Measurements from ENCODE around the gene CUL2.
A peak's percentile ranks its signal among the peaks of the same experiment; 100 is the strongest.
"Not testable (repeated sequence)": the region's sequence is repeated elsewhere in the genome, so short reads cannot be mapped to it uniquely, and the experiment has no call there.

CUL2 gene

DNA sequence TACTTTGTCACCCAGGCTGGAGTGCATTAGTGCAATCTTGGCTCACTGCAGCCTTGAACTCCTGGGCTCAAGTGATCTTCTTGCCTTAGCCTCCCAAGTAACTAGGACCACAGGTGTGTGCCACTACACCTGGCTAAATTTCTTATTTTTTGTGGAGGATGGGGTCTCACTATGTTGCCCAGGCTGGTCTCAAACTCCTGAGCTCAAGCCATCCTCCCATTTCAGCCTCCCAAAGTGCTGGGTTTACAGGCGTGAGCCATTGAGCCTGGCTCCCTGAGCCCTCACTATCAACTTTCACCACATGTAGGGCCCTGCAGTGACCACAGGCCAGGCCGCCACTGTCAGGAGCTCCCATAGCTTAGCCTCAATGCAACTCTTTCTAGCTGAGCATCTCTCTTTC lies 110.2 kb downstream of the CUL2 start:
- no peak for DNase-seq (ENCODE audit: low read depth, low spot score)

DNA sequence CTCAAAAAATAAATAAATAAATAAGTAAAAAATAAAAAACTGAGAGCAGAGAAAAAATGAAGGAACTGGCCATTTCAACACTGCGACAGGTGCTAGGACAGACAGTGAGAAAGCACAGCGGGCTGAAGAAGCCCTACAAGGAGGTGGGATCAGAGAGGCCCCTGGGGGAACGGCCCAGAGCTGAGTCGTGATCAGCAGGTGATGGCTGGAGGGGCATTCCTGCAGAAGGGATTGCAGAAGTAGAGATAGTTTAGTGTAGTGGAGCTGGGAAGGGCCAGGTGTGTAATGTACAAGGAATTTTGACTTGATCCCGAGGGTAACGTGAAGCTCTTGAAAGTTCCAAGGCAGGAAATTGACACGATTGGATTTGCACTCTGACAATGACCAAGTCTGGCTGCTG lies 112.1 kb downstream of the CUL2 start:
- peak; percentile 77 for DNase-seq (ENCODE audit: low read depth, low spot score)

DNA sequence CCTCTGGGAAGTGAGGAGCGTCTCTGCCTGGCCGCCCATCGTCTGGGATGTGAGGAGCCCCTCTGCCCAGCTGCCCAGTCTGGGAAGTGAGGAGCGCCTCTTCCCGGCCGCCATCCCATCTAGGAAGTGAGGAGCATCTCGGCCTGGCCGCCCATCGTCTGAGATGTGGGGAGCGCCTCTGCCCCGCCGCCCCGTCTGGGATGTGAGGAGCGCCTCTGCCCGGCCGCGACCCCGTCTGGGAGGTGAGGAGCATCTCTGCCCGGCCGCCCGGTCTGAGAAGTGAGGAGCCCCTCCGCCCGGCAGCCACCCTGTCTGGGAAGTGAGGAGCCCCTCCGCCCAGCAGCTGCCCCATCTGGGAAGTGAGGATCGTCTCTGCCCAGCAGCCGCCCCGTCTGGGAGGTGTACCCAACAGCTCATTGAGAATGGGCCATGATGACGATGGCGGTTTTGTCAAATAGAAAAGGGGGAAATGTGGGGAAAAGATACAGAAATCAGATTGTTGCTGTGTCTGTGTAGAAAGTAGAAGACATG lies 113.7 kb downstream of the CUL2 start:
- DNase-seq (ENCODE audit: low read depth, low spot score) = not testable (repeated sequence)

DNA sequence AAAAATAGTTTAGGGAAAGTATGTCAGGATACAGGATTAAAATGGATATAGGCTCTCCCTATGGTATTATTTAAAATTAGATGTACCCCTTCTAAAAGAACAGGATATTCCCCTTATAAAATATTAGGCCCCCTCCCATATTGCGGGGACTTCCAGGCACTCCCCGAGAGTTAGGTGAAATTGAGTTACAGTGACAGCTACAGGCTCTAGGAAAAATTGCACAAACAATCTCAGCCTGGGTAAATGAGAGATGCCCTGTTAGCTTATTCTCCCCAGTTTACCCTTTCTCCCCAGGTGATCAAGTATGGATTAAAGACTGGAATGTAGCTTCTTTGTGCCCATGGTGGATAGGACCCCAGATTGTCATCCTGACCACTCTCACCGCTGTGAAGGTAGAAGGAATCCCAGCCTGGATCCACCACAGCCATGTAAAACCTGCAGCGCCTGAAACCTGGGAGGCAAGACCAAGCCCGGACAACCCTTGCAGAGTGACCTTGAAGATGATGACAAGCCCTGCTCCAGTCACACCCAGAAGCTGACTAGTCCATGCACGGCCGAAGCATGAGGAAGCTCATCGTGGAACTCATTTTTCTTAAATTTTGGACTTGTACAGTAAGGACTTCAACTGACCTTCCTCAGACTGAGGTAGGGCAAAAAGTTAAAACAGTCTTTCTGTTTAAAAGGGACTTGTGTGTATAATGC lies 115.6 kb downstream of the CUL2 start:
- DNase-seq (ENCODE audit: low read depth, low spot score) = not testable (repeated sequence)

DNA sequence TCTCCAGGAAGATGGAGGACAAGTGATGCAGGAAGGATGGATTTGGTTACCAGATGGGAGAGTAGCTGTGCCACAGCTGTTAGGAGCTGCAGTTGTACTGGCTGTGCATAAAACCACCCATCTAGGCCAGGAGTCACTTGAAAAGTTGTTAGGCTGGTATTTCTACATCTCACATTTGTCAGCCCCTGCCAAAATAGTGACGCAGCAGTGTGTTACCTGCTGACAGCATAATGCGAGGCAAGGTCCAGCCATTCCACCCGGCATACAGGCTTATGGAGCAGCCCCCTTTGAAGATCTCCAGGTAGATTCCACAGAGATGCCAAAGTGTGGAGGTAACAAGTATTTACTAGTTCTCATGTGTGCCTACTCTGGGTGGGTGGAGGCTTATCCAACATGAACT lies 116.4 kb downstream of the CUL2 start:
- peak; percentile 53 for DNase-seq (ENCODE audit: low read depth, low spot score)

DNA sequence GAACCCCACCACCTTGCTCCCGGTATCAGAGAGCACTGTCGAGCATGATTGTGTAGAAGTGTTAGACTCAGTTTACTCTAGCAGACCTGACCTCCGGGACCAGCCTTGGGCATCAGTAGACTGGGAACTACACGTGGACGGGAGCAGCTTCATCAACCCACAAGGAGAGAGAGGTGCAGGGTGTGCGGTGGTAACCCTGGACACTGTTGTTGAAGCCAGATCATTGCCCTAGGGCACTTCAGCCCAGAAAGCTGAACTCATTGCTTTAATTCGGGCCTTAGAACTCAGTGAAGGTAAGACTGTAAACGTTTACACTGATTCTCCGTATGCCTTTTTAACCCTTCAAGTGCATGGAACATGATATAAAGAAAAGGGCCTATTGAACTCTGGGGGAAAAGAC lies 117.0 kb downstream of the CUL2 start:
- peak; percentile 39 for DNase-seq (ENCODE audit: low read depth, low spot score)

DNA sequence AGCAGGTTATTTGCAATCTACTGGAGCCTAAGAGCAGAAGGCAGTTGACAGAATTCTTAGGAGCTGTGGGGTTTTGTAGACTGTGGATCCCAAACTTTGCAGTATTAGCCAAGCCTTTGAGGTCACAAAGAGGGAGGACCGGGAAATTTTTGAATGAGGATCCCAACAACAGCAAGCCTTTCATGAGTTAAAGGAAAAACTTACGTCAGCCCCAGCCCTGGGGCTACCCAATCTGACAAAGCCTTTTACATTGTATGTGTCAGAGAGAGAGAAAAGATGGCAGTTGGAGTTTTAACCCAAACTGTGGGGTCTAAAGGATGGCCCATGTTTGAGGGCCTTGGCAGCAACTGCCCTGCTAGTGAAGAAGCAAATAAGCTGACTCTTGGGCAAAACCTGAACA lies 117.5 kb downstream of the CUL2 start:
- not testable (repeated sequence) for DNase-seq (ENCODE audit: low read depth, low spot score)

DNA sequence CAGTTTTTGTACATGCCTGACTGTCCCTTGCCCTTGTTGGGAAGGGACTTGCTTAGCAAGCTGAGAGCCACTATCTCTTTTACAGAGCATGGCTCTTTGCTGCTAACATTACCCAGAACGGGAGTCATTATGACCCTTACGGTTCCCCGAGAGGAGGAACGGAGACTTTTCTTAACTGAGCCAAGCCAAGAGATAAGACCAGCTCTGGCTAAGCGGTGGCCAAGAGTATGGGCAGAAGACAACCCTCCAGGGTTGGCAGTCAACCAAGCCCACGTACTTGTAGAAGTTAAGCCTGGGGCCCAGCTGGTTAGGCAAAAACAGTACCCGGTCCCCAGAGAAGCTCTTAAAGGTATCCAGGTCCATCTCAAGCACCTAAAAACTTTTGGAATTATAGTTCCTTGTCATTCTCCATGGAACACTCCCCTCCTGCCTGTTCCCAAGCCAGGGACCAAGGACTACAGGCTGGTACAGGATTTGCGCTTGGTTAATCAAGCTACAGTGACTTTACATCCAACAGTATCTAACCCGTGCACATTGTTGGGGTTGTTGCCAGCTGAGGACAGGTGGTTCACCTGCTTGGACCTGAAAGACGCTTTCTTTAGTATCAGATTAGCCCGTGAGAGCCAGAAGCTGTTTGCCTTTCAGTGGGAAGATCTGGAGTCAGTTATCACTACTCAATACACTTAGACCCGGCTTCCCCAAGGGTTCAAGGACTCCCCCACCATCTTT lies 118.4 kb downstream of the CUL2 start:
- not testable (repeated sequence) for DNase-seq (ENCODE audit: low read depth, low spot score)

DNA sequence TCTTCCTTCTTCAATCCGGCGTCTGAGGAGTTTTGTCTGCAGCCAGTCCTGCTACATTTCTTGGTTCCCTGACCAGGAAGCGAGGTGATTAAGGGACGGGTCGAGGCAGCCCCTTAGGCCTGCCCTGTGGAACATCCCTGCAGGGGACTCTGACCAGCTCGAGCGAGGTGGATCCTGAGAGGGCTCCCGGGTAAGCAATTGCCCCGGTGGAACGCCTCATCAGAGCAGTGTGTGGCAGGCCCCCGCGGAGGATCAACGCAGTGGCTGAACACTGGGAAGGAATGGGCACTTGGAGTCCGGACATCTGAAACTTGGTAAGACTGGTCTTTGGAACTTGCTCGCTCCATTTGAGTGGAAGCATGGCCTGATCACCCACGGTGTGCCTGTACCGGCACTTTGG lies 121.0 kb downstream of the CUL2 start:
- no peak for DNase-seq (ENCODE audit: low read depth, low spot score)

DNA sequence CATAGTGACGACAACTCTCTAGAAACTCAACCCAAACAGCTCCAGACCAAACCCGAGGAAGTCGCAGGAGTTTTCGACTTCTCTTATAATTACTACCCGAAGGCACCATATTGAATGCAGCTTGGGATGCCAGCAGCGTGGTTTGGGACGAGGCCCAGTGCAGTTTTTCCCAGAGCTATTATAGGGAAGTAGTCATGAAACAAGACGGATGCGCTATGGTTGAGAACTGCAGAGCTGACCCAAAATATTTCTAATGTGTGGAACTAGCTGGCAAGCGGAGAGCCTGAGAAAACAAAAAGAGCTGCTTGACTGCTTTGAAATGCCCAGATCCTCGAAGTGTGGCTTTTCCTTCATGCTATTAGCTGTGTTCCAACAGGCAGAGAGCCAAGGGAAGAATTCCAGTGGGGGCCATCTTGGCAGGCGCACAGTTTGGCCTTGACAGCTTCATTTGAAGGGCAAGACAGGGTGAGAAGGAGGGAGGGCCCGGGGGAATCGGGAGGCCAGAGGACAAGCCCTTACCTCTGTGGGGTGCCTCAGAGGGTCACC lies 122.7 kb downstream of the CUL2 start:
- DNase-seq (ENCODE audit: low read depth, low spot score) = no peak

DNA sequence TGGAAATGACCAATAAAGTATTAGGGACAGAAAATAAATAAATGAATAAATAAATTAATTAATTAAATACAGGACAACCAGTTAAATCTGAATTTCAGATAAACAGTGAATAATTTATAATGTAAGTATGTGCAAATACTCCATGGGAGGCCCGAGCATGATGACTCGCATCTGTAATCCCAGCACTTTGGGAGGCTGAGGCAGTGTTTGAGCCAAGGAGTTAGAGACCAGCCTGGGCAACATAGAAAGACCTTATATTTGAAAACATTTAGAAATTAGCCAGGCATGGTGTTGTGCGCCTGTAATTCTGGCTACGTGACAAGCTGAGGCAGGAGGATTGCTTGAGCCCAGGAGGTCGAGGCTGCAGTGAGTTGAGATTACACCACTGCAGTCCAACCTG lies 123.7 kb downstream of the CUL2 start:
- DNase-seq (ENCODE audit: low read depth, low spot score) = no peak

DNA sequence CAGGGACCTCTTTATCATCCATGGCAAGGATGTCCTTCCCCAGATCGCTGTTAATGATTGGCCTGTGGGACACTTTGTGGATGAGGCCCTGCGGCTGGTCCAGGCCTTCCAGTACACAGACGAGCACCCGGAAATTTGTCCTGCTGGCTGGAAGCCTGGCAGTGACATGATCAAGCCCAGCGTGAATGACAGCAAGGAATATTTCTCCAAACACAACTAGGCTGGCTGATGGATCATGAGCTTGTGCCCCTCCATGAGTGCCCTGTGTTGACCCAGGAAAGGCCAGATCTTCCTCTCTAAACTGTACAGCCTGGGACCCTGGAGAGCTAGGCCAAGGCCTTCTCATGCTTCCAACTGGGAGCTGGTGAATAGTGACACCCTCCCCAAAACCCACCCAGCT lies 124.1 kb downstream of the CUL2 start:
- no peak for DNase-seq (ENCODE audit: low read depth, low spot score)

DNA sequence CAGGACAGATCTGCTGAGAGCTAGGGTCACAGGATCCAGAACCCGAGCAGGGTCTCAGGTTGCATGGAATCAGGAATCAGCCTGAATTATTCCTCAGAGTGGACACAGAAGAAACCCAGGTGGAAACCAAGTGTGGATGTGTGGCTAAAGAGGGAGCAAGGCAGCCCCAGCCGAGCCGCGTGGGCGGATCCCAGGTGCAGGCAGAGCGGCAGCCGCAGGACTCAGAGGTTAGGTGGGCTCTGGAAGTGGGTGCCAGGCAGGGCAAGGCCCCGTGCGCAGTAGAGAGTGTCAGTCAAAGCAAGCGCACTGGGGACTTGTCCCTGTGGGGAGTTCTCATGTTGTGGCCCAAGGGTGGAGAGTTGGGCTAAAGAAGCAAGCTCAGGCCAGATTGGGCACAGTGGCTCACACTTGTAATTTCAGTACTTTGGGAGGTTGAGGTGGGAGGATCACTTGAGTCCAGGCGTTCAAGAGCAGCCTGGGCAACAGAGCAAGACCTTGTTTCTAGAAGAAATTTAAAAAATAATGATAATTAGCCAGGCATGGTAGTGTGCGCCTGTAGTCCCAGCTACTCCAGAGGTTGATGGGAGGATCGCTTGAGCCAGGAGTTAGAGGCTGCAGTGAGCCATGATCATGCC lies 125.9 kb downstream of the CUL2 start:
- no peak for DNase-seq (ENCODE audit: low read depth, low spot score)

DNA sequence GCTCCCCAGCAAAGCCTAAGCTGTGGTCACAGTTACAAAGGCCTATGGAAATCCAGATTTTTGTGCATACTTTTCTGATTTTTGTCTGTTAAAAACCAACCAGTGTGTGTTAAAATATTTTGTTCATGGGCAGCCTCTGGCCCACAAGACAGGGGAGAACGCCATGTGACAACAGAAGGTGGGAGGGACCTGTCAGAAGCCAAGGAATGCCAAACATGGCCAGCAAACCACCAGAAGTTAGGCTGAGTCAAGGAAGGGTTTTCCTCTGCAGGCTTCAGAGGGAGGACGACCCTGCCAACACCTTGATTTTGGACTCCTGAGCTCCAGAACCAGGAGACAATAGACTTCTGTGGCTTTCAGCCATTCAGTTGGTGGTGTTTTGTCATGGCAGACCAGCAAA lies 127.3 kb downstream of the CUL2 start:
- DNase-seq (ENCODE audit: low read depth, low spot score) = no peak

DNA sequence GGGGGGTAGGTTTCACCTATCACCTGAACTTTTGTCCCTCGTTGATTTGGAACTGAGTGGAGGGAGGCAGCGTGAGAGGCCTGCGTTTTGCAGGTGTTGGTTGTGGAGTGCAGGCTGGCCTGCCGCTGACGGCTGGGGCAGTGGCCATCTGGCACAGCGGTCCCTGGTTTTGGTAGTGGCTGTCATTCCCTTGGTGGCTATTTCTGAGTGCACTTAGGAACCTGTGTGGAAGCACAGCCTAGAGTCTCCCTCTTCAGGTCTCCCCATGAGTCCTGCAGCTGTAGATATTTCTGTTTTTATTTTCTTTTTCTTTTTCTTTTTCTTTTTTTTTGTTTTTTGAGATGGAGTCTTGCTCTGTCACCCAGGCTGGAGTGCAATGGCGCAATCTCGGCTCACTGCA lies 129.2 kb downstream of the CUL2 start:
- no peak for DNase-seq (ENCODE audit: low read depth, low spot score)

DNA sequence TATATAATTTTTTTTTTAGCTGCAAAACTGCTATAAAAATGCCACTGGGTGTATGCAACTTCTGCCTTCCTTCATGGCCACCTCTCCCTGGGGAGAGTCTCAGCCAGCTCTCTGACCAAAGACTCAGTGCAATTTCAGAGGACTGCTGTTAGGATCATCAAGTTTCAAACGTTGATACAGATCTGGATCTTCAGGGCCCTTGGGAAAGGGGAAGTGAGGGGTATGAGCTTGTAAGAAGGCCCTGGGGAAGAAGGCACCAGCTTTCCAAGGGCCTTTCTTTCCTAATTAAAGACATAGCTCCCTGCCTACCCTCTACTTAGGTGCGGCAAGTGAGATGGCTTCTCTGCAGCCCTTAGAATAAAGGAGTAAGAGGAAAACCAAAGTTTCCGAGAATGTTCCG lies 130.4 kb downstream of the CUL2 start:
- no peak for DNase-seq (ENCODE audit: low read depth, low spot score)

DNA sequence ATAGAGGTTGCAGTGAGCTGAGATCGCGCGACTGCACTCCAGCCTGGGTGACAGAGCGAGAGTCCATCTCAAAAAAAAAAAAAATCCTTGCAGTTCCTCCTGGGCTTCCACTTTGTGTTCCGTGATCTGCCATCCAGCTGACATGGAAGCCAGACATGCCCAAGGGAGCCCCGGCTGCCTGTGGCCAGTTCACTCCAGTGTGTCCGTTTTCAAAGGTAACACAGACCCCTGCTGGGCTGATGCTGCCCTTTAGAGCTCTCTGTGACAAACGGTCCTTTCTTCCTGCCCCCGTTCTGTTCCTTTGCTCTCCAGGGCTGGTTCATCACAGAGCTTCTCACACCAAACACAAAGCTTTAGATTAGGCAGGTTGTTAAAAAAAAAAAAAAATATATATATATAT lies 130.8 kb downstream of the CUL2 start:
- peak; percentile 35 for DNase-seq (ENCODE audit: low read depth, low spot score)

All from ELF-1 (cell line).